Subcutaneous abdominal adipose tissue (tissue), 5 donors: ENCODE results near the gene LARGE1.

ENCODE experiments used
- H3K27ac ChIP-seq: one replicate; pipeline ENCODE4 v1.7.0; 2013; ENCODE audit warnings: low read depth, mild to moderate bottlenecking, inconsistent platforms, low read length, moderate library complexity
- H3K27me3 ChIP-seq, 5 donors: one replicate each; pipeline ENCODE4 v1.7.0; 2013; ENCODE audit warnings: low read length in 5 of 5, inconsistent platforms in 1 of 5; ENCODE audit not compliant: control insufficient read depth in 5 of 5, insufficient read depth in 4 of 5
- H3K36me3 ChIP-seq, 5 donors: one replicate each; pipeline ENCODE4 v1.7.0; 2013; ENCODE audit warnings: low read length in 5 of 5; ENCODE audit not compliant: control insufficient read depth in 5 of 5, insufficient read depth in 5 of 5
- H3K4me1 ChIP-seq, 5 donors: one replicate each; pipeline ENCODE4 v1.7.0; 2013; ENCODE audit warnings: low read length in 5 of 5, mild to moderate bottlenecking in 3 of 5, moderate library complexity in 1 of 5; ENCODE audit not compliant: control insufficient read depth in 5 of 5, insufficient read depth in 5 of 5
- H3K4me3 ChIP-seq, 5 donors: one replicate each; pipeline ENCODE4 v1.7.0; 2013; ENCODE audit warnings: low read length in 5 of 5, low read depth in 1 of 5
- H3K9ac ChIP-seq, 5 donors: one replicate each; pipeline ENCODE4 v1.7.0; 2013; ENCODE audit warnings: low read length in 5 of 5, mild to moderate bottlenecking in 4 of 5, moderate library complexity in 3 of 5
- H3K9me3 ChIP-seq, 5 donors: one replicate each; pipeline ENCODE4 v1.7.0; 2013; ENCODE audit warnings: low read length in 5 of 5; ENCODE audit not compliant: control insufficient read depth in 5 of 5
- donor health status: healthy.
- donor health status: healthy.
- donor health status: healthy.
- donor health status: healthy.
- donor health status: healthy.

The LARGE1 gene

DNA sequence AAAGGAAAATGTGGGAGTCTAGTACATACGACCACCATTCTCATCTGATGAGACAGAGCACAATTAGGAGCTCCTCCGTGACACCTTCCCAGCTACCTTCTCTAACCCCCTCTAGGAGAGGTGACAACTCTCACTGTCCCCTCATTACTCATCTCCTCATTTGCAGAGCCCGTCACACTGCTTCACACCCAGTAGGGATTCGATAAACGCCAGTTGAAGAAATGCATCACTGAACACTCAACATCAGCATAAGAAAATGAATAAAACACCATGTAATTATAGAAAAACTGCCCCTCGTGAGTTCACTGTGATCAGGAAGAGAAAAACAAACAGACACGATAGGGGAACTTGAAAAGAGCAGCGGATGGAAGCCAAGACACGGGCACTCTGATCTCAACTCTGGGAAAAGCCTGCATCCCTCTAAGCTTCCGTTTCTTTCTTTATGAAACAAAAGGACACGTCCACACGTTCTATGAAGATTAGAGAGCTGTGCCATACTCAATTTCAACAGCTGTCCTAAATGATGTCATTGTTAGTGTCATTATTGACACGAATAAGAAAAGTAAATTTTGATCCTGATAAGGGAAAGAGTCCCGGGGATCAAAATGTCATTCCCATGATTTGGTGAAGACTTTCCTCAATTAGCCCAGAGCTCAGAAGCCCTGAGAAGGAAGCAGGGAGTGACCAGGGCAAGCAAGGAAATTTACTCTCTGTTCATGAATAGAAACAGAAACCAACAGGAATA, 356.9 kb downstream of the LARGE1 start:
- peak overlapping the region in 1 of 5 donors; percentile 38 for H3K9ac ChIP-seq
- peaks cover 0 to 3% (median 0%) of the 10 kb centered on the region in 5 donors for H3K27me3 ChIP-seq
- peaks cover 0 to 22% (median 0%) of the 10 kb centered on the region in 5 donors for H3K4me1 ChIP-seq
- H3K9me3 ChIP-seq: no peaks in the 10 kb centered on the region
- peak overlapping the region in 1 of 5 donors; percentile 23 for H3K4me3 ChIP-seq
- H3K36me3 ChIP-seq: peaks cover 0 to 4% (median 0%) of the 10 kb centered on the region in 5 donors
- H3K27ac ChIP-seq: peak overlapping the region; percentile 20

DNA sequence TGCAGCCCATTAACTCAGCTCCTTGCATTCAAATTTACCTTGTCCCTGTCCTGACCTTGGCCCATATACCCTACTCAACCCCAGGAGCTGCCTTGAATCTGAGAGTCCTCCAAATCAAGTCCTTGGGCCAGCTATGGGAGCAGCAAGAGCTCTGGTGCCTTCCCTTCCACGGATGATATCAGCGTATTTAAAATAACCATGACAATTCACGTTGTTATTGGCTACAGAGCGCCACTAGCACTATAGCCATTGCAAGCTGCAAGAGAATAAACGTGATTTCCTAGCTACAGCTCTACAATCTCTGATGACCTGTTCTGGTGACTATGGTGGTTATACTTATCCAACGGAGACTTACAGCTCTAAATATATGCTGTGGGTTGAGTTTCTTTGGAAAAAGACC, 357.8 kb downstream of the LARGE1 start:
- Histone ChIP-seq H3K4me3 (no peak overlapping the region), H3K36me3 (peaks cover 0 to 4% (median 0%) of the 10 kb centered on the region in 5 donors), H3K9ac (no peak overlapping the region), H3K4me1 (peaks cover 0 to 14% (median 0%) of the 10 kb centered on the region in 5 donors), H3K9me3 (no peaks in the 10 kb centered on the region), H3K27ac (no peak overlapping the region), H3K27me3 (no peaks in the 10 kb centered on the region)

DNA sequence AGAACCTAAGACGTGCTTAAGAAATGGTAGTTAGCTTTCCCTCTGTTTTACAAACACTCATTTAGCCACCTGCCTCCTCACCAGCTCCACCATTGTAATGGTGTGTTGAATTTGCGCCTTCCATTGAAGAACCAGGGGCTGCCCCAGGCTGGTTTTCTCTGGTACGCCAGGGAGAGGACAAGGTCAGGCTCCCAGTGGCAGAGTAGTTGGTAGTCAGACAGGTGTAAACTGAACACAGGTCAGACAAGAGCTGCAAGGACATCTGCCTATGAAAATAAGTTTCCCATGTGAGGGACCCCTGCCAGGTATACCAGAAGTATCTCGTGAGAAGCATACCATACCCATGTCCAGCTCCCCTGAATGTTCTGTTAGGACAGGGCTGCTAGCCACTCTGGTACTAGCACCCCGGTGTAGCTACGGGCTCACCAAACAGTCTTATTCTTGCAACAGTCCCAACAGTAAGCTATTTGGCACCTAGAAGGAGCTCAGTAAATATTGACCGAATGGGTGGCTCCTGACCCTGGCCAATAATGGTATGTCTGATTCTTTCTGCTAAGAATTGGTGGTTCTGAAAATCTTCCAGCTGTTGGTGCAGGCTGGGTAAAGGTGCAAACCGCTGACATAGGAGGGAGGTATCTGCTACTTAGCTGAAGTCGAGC, 359.0 kb downstream of the LARGE1 start:
- Histone ChIP-seq H3K9me3 (no peaks in the 10 kb centered on the region), H3K9ac (no peak overlapping the region), H3K4me3 (no peak overlapping the region), H3K36me3 (peaks cover 0 to 4% (median 0%) of the 10 kb centered on the region in 5 donors), H3K27me3 (no peaks in the 10 kb centered on the region), H3K27ac (no peak overlapping the region), H3K4me1 (peaks cover 0 to 11% (median 0%) of the 10 kb centered on the region in 5 donors)

DNA sequence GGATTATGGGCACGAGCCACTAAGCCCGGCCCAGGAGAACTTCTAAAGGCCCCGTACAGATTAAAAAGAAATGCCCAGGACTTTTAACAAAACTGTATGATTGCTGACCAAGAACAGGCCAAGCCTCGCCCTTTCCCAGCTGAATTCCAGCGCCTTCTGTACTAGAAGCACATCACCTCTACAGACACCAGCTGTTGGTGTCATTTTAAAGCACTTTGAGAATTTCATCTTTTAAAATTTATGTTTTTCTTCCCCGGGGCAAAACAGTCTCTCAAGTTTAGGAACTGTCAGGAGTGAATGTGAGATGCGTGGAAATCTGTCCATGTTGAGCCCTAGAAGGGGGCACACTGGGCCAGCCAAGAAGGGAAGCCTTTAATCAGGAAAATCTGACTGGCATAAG, 362.4 kb downstream of the LARGE1 start:
- no peak overlapping the region for H3K4me3 ChIP-seq
- H3K4me1 ChIP-seq: peaks cover 0 to 1% (median 0%) of the 10 kb centered on the region in 5 donors
- H3K36me3 ChIP-seq: peaks cover 0 to 3% (median 0%) of the 10 kb centered on the region in 5 donors
- H3K27ac ChIP-seq: no peak overlapping the region
- no peaks in the 10 kb centered on the region for H3K9me3 ChIP-seq
- no peak overlapping the region for H3K9ac ChIP-seq
- H3K27me3 ChIP-seq: no peaks in the 10 kb centered on the region

DNA sequence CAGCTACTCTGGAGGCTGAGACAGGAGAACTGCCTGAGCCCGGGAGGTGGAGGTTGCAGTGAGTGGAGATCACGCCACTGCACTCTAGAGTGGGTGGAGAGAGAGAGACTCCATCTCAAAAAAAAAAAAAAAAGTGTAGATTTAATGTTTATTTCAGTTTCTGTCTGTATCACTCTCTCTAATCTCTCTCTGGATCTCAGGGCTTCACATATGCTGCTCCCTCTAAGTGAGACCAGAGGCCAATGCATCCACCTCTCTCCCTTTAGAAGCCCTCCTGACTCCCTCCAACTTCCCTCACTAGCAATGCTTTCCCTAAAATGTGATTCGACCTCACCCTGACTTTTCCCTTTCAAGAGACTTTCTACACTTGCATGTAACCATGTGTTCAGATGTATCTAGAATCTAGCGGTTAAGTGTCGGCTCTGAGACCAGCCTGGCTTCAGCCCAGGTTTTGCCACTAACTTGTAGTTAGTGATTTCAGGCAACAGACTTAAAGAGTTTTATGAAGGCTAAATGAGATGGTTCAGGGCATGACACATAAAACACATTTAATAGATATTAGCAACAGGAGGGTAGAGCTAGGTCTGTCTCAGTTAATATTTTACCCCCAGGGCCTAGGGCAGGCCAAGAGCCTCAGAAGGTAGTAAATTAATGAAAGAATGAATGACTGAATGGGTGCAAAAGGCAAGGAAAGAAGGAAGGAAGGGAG, 364.3 kb downstream of the LARGE1 start:
- Histone ChIP-seq H3K4me3 (no peak overlapping the region), H3K9ac (no peak overlapping the region), H3K27ac (no peak overlapping the region), H3K27me3 (no peaks in the 10 kb centered on the region), H3K9me3 (no peaks in the 10 kb centered on the region), H3K36me3 (no peaks in the 10 kb centered on the region), H3K4me1 (no peaks in the 10 kb centered on the region)

DNA sequence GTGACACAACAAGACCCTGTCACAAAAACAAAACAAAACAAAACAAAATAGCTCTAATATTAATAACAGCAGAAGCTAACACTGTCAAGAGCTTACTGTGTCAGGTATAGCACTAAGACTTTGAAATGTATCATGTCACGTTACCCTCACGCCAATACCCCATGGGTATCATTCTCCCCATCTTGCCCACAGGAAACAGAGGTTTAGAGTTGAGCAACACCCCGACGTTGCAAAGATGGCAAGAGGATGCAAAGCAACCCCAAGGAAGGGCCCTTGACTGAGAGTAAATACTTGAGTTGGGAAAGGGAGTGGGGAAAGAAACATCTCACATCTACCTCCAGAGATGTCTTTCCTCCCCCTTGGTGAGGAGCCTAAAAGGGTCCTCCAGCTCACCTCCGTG, 366.8 kb downstream of the LARGE1 start:
- no peaks in the 10 kb centered on the region for H3K9me3 ChIP-seq
- H3K9ac ChIP-seq: no peak overlapping the region
- no peak overlapping the region for H3K27ac ChIP-seq
- H3K36me3 ChIP-seq: no peaks in the 10 kb centered on the region
- no peaks in the 10 kb centered on the region for H3K4me1 ChIP-seq
- no peak overlapping the region for H3K4me3 ChIP-seq
- H3K27me3 ChIP-seq: no peaks in the 10 kb centered on the region

DNA sequence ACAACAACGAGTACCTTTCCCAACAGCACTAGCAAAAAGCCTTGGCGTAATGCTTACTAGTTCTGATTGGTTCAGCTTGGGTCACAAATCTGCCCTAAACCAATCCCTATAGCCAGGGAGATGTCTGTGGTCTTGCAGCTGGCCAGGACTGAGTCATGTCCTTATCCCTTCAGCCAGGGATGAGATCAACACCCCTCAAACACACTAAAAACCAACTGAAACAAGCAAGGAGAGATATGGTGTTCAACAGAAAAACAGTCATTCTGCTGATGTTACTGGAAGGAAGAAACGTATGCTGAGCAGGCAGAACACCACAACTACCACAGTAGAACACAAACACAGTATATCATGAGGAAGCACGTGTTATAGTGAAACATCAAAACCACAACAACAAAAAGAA, 375.6 kb downstream of the LARGE1 start:
- no peak overlapping the region for H3K4me3 ChIP-seq
- no peaks in the 10 kb centered on the region for H3K36me3 ChIP-seq
- no peak overlapping the region for H3K9ac ChIP-seq
- no peaks in the 10 kb centered on the region for H3K9me3 ChIP-seq
- H3K27ac ChIP-seq: no peak overlapping the region
- peaks cover 10 to 32% (median 29%) of the 10 kb centered on the region in 5 donors for H3K4me1 ChIP-seq
- H3K27me3 ChIP-seq: no peaks in the 10 kb centered on the region

DNA sequence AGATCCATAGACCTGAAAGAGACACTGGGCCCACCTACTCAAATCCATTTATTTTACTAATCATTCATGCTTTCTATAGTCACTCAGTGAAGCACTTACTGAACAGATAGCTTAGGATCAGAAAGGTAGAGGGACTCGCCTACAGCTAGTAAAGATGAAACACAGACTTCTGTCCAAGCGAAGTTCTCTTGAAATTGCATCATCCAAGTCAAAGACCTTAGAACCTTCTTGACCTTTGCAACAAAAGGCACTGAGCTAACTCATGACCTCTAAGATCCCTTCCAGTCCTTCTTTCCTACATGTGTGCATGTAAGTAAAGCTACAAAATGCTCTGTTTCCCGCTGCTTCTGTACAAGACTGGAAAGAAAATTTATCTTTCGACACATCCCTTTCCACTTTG, 377.6 kb downstream of the LARGE1 start:
- H3K36me3 ChIP-seq: no peaks in the 10 kb centered on the region
- no peaks in the 10 kb centered on the region for H3K27me3 ChIP-seq
- no peak overlapping the region for H3K9ac ChIP-seq
- no peak overlapping the region for H3K4me3 ChIP-seq
- no peaks in the 10 kb centered on the region for H3K9me3 ChIP-seq
- no peak overlapping the region for H3K27ac ChIP-seq
- H3K4me1 ChIP-seq: peaks cover 10 to 42% (median 34%) of the 10 kb centered on the region in 5 donors

DNA sequence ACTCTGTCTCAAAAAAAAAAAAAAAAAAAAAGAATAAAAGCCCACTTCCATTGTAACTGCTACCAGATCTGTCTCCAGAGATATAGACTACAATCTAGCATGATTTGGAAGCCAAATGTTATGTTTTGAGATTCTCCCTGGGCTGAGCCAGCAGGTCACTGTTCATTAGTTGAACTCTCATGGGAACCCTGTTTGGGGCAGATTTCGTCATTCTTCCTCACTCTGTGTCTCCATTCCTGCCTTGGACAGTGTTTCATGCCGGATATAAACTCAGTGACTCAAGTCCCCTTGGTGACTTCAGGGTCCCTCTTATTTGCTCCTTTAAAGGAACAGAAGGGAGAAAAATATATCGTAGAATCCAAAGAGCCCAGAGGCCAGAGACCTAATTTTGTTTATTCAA, 378.1 kb downstream of the LARGE1 start:
- Histone ChIP-seq H3K4me3 (no peak overlapping the region), H3K4me1 (peaks cover 10 to 42% (median 35%) of the 10 kb centered on the region in 5 donors), H3K9me3 (no peaks in the 10 kb centered on the region), H3K27ac (no peak overlapping the region), H3K9ac (no peak overlapping the region), H3K36me3 (no peaks in the 10 kb centered on the region), H3K27me3 (no peaks in the 10 kb centered on the region)
